ENCODE measurements around the gene PIGQ. TPM values are rescaled to one million over a fixed set of nuclear protein-coding genes. Genes with fewer than 3 reads are reported as not detected.
"Not testable (repeated sequence)": the region's sequence is repeated elsewhere in the genome, so short reads cannot be mapped to it uniquely, and the experiment has no call there.

Gene PIGQ
- total RNA-seq, 1 donor from 2014 or later = 34.1 TPM

GRCh38 chr16:595942-596735 lies 26.4 kb downstream of the PIGQ start:
- Mint-ChIP-seq H3K4me3 (ENCODE audit: unreplicated experiment) (no peak overlapping the region), H3K36me3 (ENCODE audit: low read depth) (peaks cover 7% of the 10 kb centered on the region), H3K9me3 (ENCODE audit: low read depth) (no peaks in the 10 kb centered on the region), H3K27ac (ENCODE audit: unreplicated experiment) (no peak overlapping the region), H3K27me3 (ENCODE audit: low read depth) (no peaks in the 10 kb centered on the region), H3K4me1 (ENCODE audit: low read depth) (peaks cover 11% of the 10 kb centered on the region)
- no peak for TF ChIP-seq CTCF (IDR thresholded peaks at IDR 0.05)
- DNase-seq (ENCODE audit: low spot score) = no peak

- Mint-ChIP-seq H3K9me3 (ENCODE audit: low read depth) (no peaks in the 10 kb centered on the region), H3K27me3 (ENCODE audit: low read depth) (no peaks in the 10 kb centered on the region), H3K36me3 (ENCODE audit: low read depth) (peaks cover 7% of the 10 kb centered on the region), H3K27ac (ENCODE audit: unreplicated experiment) (no peak overlapping the region), H3K4me1 (ENCODE audit: low read depth) (peaks cover 5% of the 10 kb centered on the region), H3K4me3 (ENCODE audit: unreplicated experiment) (no peak overlapping the region)
- no peak for DNase-seq (ENCODE audit: low spot score)
- no peak for TF ChIP-seq CTCF (IDR thresholded peaks at IDR 0.05)
These were observed 26.9 kb downstream of the PIGQ start for GRCh38 chr16:596736-597060.

GRCh38 chr16:597655-598054 lies 27.9 kb downstream of the PIGQ start:
- not testable (repeated sequence) for H3K36me3 Mint-ChIP-seq (ENCODE audit: low read depth); H3K4me3 Mint-ChIP-seq (ENCODE audit: unreplicated experiment); H3K9me3 Mint-ChIP-seq (ENCODE audit: low read depth); H3K27ac Mint-ChIP-seq (ENCODE audit: unreplicated experiment); DNase-seq (ENCODE audit: low spot score); H3K27me3 Mint-ChIP-seq (ENCODE audit: low read depth); H3K4me1 Mint-ChIP-seq (ENCODE audit: low read depth)

GRCh38 chr16:598823-599739 lies 29.3 kb downstream of the PIGQ start:
- peaks cover 7% of the 10 kb centered on the region for H3K36me3 Mint-ChIP-seq (ENCODE audit: low read depth)
- no peaks in the 10 kb centered on the region for H3K4me1 Mint-ChIP-seq (ENCODE audit: low read depth)
- peak; percentile 92 for DNase-seq (ENCODE audit: low spot score)
- no peaks in the 10 kb centered on the region for H3K9me3 Mint-ChIP-seq (ENCODE audit: low read depth)
- H3K4me3 Mint-ChIP-seq (ENCODE audit: unreplicated experiment) = no peak overlapping the region
- no peaks in the 10 kb centered on the region for H3K27me3 Mint-ChIP-seq (ENCODE audit: low read depth)
- no peak for TF ChIP-seq CTCF (IDR thresholded peaks at IDR 0.05)
- H3K27ac Mint-ChIP-seq (ENCODE audit: unreplicated experiment) = no peak overlapping the region

GRCh38 chr16:600781-601180 lies 31.0 kb downstream of the PIGQ start:
- Mint-ChIP-seq H3K36me3 (ENCODE audit: low read depth) (peaks cover 7% of the 10 kb centered on the region), H3K27me3 (ENCODE audit: low read depth) (no peaks in the 10 kb centered on the region), H3K9me3 (ENCODE audit: low read depth) (no peaks in the 10 kb centered on the region), H3K4me3 (ENCODE audit: unreplicated experiment) (no peak overlapping the region), H3K4me1 (ENCODE audit: low read depth) (no peaks in the 10 kb centered on the region), H3K27ac (ENCODE audit: unreplicated experiment) (no peak overlapping the region)
- peak; percentile 62 for TF ChIP-seq CTCF (IDR thresholded peaks at IDR 0.05)
- no peak for DNase-seq (ENCODE audit: low spot score)
